Caco-2 (cell line): Measurements from ENCODE around the gene STAT5B. TPM values are rescaled to one million over a fixed set of nuclear protein-coding genes. Genes with fewer than 3 reads are reported as not detected.

ENCODE experiments used
- BruUV-seq: library from RNA; stranded (reverse); fragments of 400-500 nt; replicated peaks from 2 replicates; lab custom pipeline; 2021; lab: Mats Ljungman, UMichigan
- CTCF ChIA-PET: fragments of 300-600 bp; sonication (Branson Sonifier 250); formaldehyde crosslinking; loops from one replicate; lab custom pipeline; 2022; ENCODE audit warnings: antibody characterized with exemption; lab: Charles Lee
- POLR2A ChIA-PET: fragments of 300-600 bp; sonication (Branson Sonifier 250); formaldehyde crosslinking; loops from one replicate; lab custom pipeline; 2022; ENCODE audit warnings: antibody characterized with exemption; lab: Charles Lee
- DNase-seq, 2 experiments: peaks; one replicate each; pipeline versions ENCODE4 v3.0.0 to v3.0.0-alpha.2; 2020 to 2022
- H3K27me3 ChIP-seq: replicated peaks from 2 replicates; pipeline ENCODE4 v1.6.0; 2011; ENCODE audit warnings: low read length; ENCODE audit not compliant: control insufficient read depth, insufficient read depth
- H3K36me3 ChIP-seq: 2 replicates; pipeline ENCODE4 v1.5.1; 2011; ENCODE audit warnings: low read length; ENCODE audit not compliant: control insufficient read depth, insufficient read depth
- H3K4me1 ChIP-seq: fragments of 250-450 bp; sonication (Bioruptor Pico); 2 replicates; pipeline ENCODE4 v1.5.1; 2020; ENCODE audit warnings: mild to moderate bottlenecking
- H3K4me3 ChIP-seq: 2 replicates; pipeline ENCODE4 v1.5.1; 2011; ENCODE audit warnings: low read depth, mild to moderate bottlenecking, control low read depth, low read length
- H3K9me3 ChIP-seq: fragments of 250-450 bp; sonication (Bioruptor Pico); 2 replicates; pipeline ENCODE4 v1.5.1; 2020; ENCODE audit warnings: mild to moderate bottlenecking, moderate library complexity
- H3K27ac Mint-ChIP-seq: one replicate; pipeline ENCODE4 v1.8.0; 2022; ENCODE audit warnings: mixed read lengths; ENCODE audit not compliant: unreplicated experiment
- H3K27me3 Mint-ChIP-seq: one replicate; pipeline ENCODE4 v1.8.0; 2022; ENCODE audit warnings: mixed read lengths; ENCODE audit not compliant: insufficient read depth, unreplicated experiment
- H3K36me3 Mint-ChIP-seq: one replicate; pipeline ENCODE4 v1.8.0; 2022; ENCODE audit warnings: mild to moderate bottlenecking, mixed read lengths; ENCODE audit not compliant: insufficient read depth, unreplicated experiment
- H3K4me1 Mint-ChIP-seq: one replicate; pipeline ENCODE4 v1.8.0; 2022; ENCODE audit warnings: low read depth, mixed read lengths; ENCODE audit not compliant: unreplicated experiment
- H3K4me3 Mint-ChIP-seq: one replicate; pipeline ENCODE4 v1.8.0; 2022; ENCODE audit warnings: mild to moderate bottlenecking, moderate library complexity, mixed read lengths; ENCODE audit not compliant: unreplicated experiment
- H3K9me3 Mint-ChIP-seq: one replicate; pipeline ENCODE4 v1.8.0; 2022; ENCODE audit warnings: mixed read lengths; ENCODE audit not compliant: unreplicated experiment
- intact Hi-C: fragments of 100-400 bp; cut with micrococcal nuclease; formaldehyde crosslinking; loops from one replicate; pipeline ENCODE4 v1.10.0; 2022; ENCODE audit not compliant: unreplicated experiment
- total RNA-seq: library from RNA; stranded (reverse); gene quantifications from 2 replicates; pipeline ENCODE4 v1.2.3, GENCODE V29; 2022
- TF ChIP-seq, protein P1 (sequence below), 2 experiments: fragments of 200-600 bp in 1 of 2; IDR thresholded peaks; 1 replicate in 1 of 2; 2 replicates in 1 of 2; pipeline versions ENCODE4 v1.5.1 to v1.8.0; 2011 to 2022; ENCODE audit warnings: antibody characterized with exemption in 1 of 2, control low read depth in 1 of 2, inconsistent platforms in 1 of 2, low read depth in 1 of 2, low read length in 1 of 2, mild to moderate bottlenecking in 1 of 2, moderate library complexity in 1 of 2; ENCODE audit not compliant: insufficient read depth in 1 of 2, severe bottlenecking in 1 of 2, unreplicated experiment in 1 of 2

The STAT5B gene
- total RNA-seq, 1 experiment from 2014 or later: 46.9 TPM

DNA sequence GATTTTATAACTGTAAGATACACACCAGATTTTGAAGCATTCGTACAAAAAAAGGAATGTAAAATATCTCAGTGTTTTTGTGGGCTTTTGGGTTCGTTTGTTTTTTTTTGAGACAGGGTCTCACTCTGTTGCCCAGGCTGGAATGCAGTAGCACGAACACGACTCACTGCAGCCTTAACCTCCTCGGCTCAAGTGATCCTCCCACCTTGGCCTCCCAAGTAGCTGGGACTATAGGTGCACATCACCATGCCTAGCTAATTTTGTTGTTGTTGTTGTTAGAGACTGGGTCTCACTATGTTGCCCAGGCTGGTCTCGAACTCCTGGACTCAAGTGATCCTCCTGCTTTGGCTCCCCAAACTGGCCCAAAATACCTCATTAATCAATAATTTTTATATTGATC lies 15.9 kb downstream of the STAT5B start:
- no TSS peak for BruUV-seq
- Histone ChIP-seq H3K9me3 (no peaks in the 10 kb centered on the region), H3K27me3 (no peaks in the 10 kb centered on the region), H3K36me3 (no peaks in the 10 kb centered on the region), H3K4me1 (peaks cover 17% of the 10 kb centered on the region), H3K4me3 (no peak overlapping the region)
- POLR2A ChIA-PET: no interaction called here
- CTCF ChIA-PET: interaction anchor here (0.5 to 1.0 kb wide), 2 partner anchors 28 to 38 kb away, joined by 4 to 5 read pairs; partner anchors contain the start of gene STAT5A
- intact Hi-C loops: no loop called here
- TF ChIP-seq, protein P1, sequence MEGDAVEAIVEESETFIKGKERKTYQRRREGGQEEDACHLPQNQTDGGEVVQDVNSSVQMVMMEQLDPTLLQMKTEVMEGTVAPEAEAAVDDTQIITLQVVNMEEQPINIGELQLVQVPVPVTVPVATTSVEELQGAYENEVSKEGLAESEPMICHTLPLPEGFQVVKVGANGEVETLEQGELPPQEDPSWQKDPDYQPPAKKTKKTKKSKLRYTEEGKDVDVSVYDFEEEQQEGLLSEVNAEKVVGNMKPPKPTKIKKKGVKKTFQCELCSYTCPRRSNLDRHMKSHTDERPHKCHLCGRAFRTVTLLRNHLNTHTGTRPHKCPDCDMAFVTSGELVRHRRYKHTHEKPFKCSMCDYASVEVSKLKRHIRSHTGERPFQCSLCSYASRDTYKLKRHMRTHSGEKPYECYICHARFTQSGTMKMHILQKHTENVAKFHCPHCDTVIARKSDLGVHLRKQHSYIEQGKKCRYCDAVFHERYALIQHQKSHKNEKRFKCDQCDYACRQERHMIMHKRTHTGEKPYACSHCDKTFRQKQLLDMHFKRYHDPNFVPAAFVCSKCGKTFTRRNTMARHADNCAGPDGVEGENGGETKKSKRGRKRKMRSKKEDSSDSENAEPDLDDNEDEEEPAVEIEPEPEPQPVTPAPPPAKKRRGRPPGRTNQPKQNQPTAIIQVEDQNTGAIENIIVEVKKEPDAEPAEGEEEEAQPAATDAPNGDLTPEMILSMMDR (IDR thresholded peaks at IDR 0.05; ENCODE audit: insufficient read depth in 1 of 2, low read depth in 1 of 2, low read length in 1 of 2, severe bottlenecking in 1 of 2, unreplicated experiment in 1 of 2): no peak
- H3K9me3 Mint-ChIP-seq: no peaks in the 10 kb centered on the region
- H3K36me3 Mint-ChIP-seq: no peaks in the 10 kb centered on the region
- peaks cover 9% of the 10 kb centered on the region for H3K4me1 Mint-ChIP-seq
- no peak for DNase-seq
- no peak overlapping the region for H3K4me3 Mint-ChIP-seq
- no peaks in the 10 kb centered on the region for H3K27me3 Mint-ChIP-seq
- H3K27ac Mint-ChIP-seq: no peak overlapping the region

DNA sequence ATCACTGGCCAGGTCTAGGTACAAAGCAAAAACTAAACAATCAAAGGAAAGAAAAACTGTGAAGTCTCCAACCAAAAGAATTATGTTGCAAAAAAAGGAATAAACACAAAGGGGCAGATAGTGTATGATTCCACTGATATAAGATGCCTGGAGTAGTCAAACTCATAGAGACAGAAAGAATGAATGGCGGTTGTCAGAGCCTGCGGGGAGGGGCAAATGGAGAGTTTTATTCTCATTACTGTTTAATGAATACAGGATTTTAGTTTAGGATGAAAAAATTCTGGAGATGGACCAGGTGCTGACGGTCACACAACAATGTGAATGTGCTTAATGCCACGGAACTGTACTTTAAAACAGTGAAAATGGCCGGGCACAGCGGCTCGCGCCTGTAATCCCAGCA lies 20.7 kb downstream of the STAT5B start:
- Mint-ChIP-seq H3K36me3 (no peaks in the 10 kb centered on the region), H3K9me3 (no peaks in the 10 kb centered on the region), H3K27ac (peak overlapping the region; percentile 3), H3K27me3 (no peaks in the 10 kb centered on the region), H3K4me1 (peaks cover 19% of the 10 kb centered on the region), H3K4me3 (peak overlapping the region; percentile 2)
- POLR2A ChIA-PET: interaction anchor here (0.6 kb wide), 2 partner anchors 33 to 164 kb away, joined by 3 read pairs; no protein-coding TSS in a partner anchor
- no peak overlapping the region for H3K4me3 ChIP-seq
- intact Hi-C loops: no loop called here
- BruUV-seq: no TSS peak
- CTCF ChIA-PET: interaction anchor here (0.5 kb wide), 2 partner anchors 68 to 733 kb away, joined by 3 read pairs; no protein-coding TSS in a partner anchor
- H3K36me3 ChIP-seq: no peaks in the 10 kb centered on the region
- peaks cover 27% of the 10 kb centered on the region for H3K4me1 ChIP-seq
- H3K27me3 ChIP-seq: no peaks in the 10 kb centered on the region
- TF ChIP-seq, protein P1 (IDR thresholded peaks at IDR 0.05; ENCODE audit: insufficient read depth in 1 of 2, low read depth in 1 of 2, low read length in 1 of 2, severe bottlenecking in 1 of 2, unreplicated experiment in 1 of 2): no peak
- no peaks in the 10 kb centered on the region for H3K9me3 ChIP-seq
- no peak for DNase-seq

DNA sequence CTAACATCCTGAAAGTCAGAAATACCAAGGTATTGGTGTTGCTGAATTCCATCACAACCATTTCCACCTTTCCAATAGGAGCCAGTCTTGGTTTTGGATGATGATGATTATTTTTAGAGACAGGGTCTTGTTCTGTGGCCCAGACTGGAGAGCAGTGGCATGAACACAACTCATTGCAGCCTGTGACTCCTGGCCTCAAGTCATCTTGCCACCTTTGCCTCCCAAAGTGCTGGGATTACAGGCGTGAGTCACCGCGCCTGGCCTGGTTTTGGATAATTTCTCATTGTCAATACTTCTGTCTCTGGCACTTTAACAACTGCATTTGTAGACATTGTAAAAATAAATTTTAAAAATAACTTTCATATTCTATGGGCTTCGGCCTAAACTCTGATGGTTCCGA lies 22.6 kb downstream of the STAT5B start:
- Mint-ChIP-seq H3K36me3 (no peaks in the 10 kb centered on the region), H3K4me1 (peaks cover 19% of the 10 kb centered on the region), H3K9me3 (no peaks in the 10 kb centered on the region), H3K27me3 (no peaks in the 10 kb centered on the region), H3K27ac (no peak overlapping the region), H3K4me3 (no peak overlapping the region)
- no peaks in the 10 kb centered on the region for H3K27me3 ChIP-seq
- intact Hi-C loops: no loop called here
- no peak for DNase-seq
- BruUV-seq: no TSS peak
- POLR2A ChIA-PET: no interaction called here
- H3K36me3 ChIP-seq: no peaks in the 10 kb centered on the region
- CTCF ChIA-PET: interaction anchor here (1.0 kb wide), 1 partner anchor 32 kb away, joined by 3 read pairs; no protein-coding TSS in a partner anchor
- no peak overlapping the region for H3K4me3 ChIP-seq
- no peaks in the 10 kb centered on the region for H3K9me3 ChIP-seq
- peaks cover 27% of the 10 kb centered on the region for H3K4me1 ChIP-seq
- TF ChIP-seq, protein P1 (IDR thresholded peaks at IDR 0.05; ENCODE audit: insufficient read depth in 1 of 2, low read depth in 1 of 2, low read length in 1 of 2, severe bottlenecking in 1 of 2, unreplicated experiment in 1 of 2): no peak
